ENCODE results near the gene CACNB2. TPM values are rescaled to one million over a fixed set of nuclear protein-coding genes. Genes with fewer than 3 reads are reported as not detected.

Gene CACNB2
- total RNA-seq, 1 donor from 2014 or later: 3.5 TPM

GRCh38 chr10:18238870-18239485 is 98.8 kb downstream of the CACNB2 start:
- no peaks in the 10 kb centered on the region for H3K36me3 Mint-ChIP-seq
- H3K27ac Mint-ChIP-seq: no peak overlapping the region
- H3K27me3 Mint-ChIP-seq (ENCODE audit: insufficient read depth, low read depth): peaks cover 4% of the 10 kb centered on the region
- TF ChIP-seq CTCF (IDR thresholded peaks at IDR 0.05): peak; percentile 79
- no peak for TF ChIP-seq EZH2 (IDR thresholded peaks at IDR 0.05)
- TF ChIP-seq EZH2phosphoT487 (IDR thresholded peaks at IDR 0.05): no peak
- Histone ChIP-seq H3K4me3 (no peak overlapping the region), H3K79me2 (ENCODE audit: low read depth) (no peaks in the 10 kb centered on the region), H4K20me1 (ENCODE audit: low read depth) (no peaks in the 10 kb centered on the region), H3F3A (ENCODE audit: low read depth) (peaks cover 5% of the 10 kb centered on the region), H3K4me1 (peaks cover 3% of the 10 kb centered on the region), H3K27ac (no peak overlapping the region), H3K9me3 (ENCODE audit: low read depth) (no peaks in the 10 kb centered on the region), H3K9ac (no peak overlapping the region), H2AFZ (replicated peaks) (no peak overlapping the region), H3K27me3 (no peaks in the 10 kb centered on the region), H3K36me3 (no peaks in the 10 kb centered on the region), H3K4me2 (no peak overlapping the region)
- peaks cover 7% of the 10 kb centered on the region for H3K4me1 Mint-ChIP-seq
- no peak overlapping the region for H3K4me3 Mint-ChIP-seq
- peak; percentile 65 for DNase-seq (ENCODE audit: low spot score)
- H3K9me3 Mint-ChIP-seq: peaks cover 8% of the 10 kb centered on the region

GRCh38 chr10:18240185-18240882 is 100.1 kb downstream of the CACNB2 start:
- Mint-ChIP-seq H3K4me3 (no peak overlapping the region), H3K27ac (no peak overlapping the region), H3K4me1 (no peaks in the 10 kb centered on the region), H3K36me3 (no peaks in the 10 kb centered on the region), H3K9me3 (peaks cover 5% of the 10 kb centered on the region), H3K27me3 (ENCODE audit: insufficient read depth, low read depth) (peaks cover 4% of the 10 kb centered on the region)
- H3K4me3 ChIP-seq: no peak overlapping the region
- no peak overlapping the region for H3K4me2 ChIP-seq
- no peaks in the 10 kb centered on the region for H3K4me1 ChIP-seq
- H3F3A ChIP-seq (ENCODE audit: low read depth): no peaks in the 10 kb centered on the region
- no peaks in the 10 kb centered on the region for H3K9me3 ChIP-seq (ENCODE audit: low read depth)
- H4K20me1 ChIP-seq (ENCODE audit: low read depth): no peaks in the 10 kb centered on the region
- no peaks in the 10 kb centered on the region for H3K36me3 ChIP-seq
- H3K27ac ChIP-seq: no peak overlapping the region
- H3K79me2 ChIP-seq (ENCODE audit: low read depth): no peaks in the 10 kb centered on the region
- no peak overlapping the region for H3K9ac ChIP-seq
- H3K27me3 ChIP-seq: no peaks in the 10 kb centered on the region
- no peak for DNase-seq (ENCODE audit: low spot score)
- no peak for TF ChIP-seq EZH2 (IDR thresholded peaks at IDR 0.05)
- TF ChIP-seq EZH2phosphoT487 (IDR thresholded peaks at IDR 0.05): no peak
- no peak for TF ChIP-seq CTCF (IDR thresholded peaks at IDR 0.05)
- no peak overlapping the region for H2AFZ ChIP-seq (replicated peaks)

- H3K4me3 Mint-ChIP-seq: no peak overlapping the region
- H3K27me3 Mint-ChIP-seq (ENCODE audit: insufficient read depth, low read depth): no peaks in the 10 kb centered on the region
- Histone ChIP-seq H3F3A (ENCODE audit: low read depth) (no peaks in the 10 kb centered on the region), H3K4me3 (no peak overlapping the region), H3K27ac (no peak overlapping the region), H2AFZ (replicated peaks) (no peak overlapping the region), H3K4me1 (peaks cover 4% of the 10 kb centered on the region), H3K27me3 (no peaks in the 10 kb centered on the region), H3K9ac (no peak overlapping the region), H4K20me1 (ENCODE audit: low read depth) (no peaks in the 10 kb centered on the region), H3K9me3 (ENCODE audit: low read depth) (no peaks in the 10 kb centered on the region), H3K36me3 (no peaks in the 10 kb centered on the region), H3K4me2 (no peak overlapping the region), H3K79me2 (ENCODE audit: low read depth) (no peaks in the 10 kb centered on the region)
- TF ChIP-seq CTCF (IDR thresholded peaks at IDR 0.05) (no peak), EZH2phosphoT487 (IDR thresholded peaks at IDR 0.05) (no peak), EZH2 (IDR thresholded peaks at IDR 0.05) (no peak)
- H3K36me3 Mint-ChIP-seq: no peaks in the 10 kb centered on the region
- peak overlapping the region; percentile 0 for H3K27ac Mint-ChIP-seq
- H3K9me3 Mint-ChIP-seq: peaks cover 5% of the 10 kb centered on the region
- peaks cover 6% of the 10 kb centered on the region for H3K4me1 Mint-ChIP-seq
- no peak for DNase-seq (ENCODE audit: low spot score)
These were observed 106.7 kb downstream of the CACNB2 start for GRCh38 chr10:18246967-18247366.

All from neural progenitor cell (in vitro differentiated cells).